SJCRH30 (cell line): Measurements from ENCODE around the gene DENND6B. TPM values are rescaled to one million over a fixed set of nuclear protein-coding genes. Genes with fewer than 3 reads are reported as not detected.
"Not testable (repeated sequence)": the region's sequence is repeated elsewhere in the genome, so short reads cannot be mapped to it uniquely, and the experiment has no call there.

Experiments used
- DNase-seq, 2 experiments: peaks; one replicate each; pipeline ENCODE4 v3.0.0-alpha.2; 2015 to 2020
- H3K27ac ChIP-seq: fragments of 250-450 bp; sonication (Bioruptor Pico); 2 replicates; pipeline ENCODE4 v1.5.1; 2020; ENCODE audit warnings: mild to moderate bottlenecking, moderate library complexity
- H3K27me3 ChIP-seq: fragments of 250-450 bp; sonication (Bioruptor Pico); 2 replicates; pipeline ENCODE4 v1.5.1; 2020; ENCODE audit warnings: mild to moderate bottlenecking, moderate library complexity
- H3K36me3 ChIP-seq: fragments of 250-450 bp; sonication (Bioruptor Pico); 2 replicates; pipeline ENCODE4 v1.5.1; 2020; ENCODE audit warnings: mild to moderate bottlenecking, moderate library complexity
- H3K4me1 ChIP-seq: fragments of 250-450 bp; sonication (Bioruptor Pico); 2 replicates; pipeline ENCODE4 v1.5.1; 2020; ENCODE audit warnings: mild to moderate bottlenecking, moderate library complexity
- H3K4me3 ChIP-seq: fragments of 250-450 bp; sonication (Bioruptor Pico); 2 replicates; pipeline ENCODE4 v1.5.1; 2020; ENCODE audit warnings: mild to moderate bottlenecking, moderate library complexity
- H3K9me3 ChIP-seq: fragments of 250-450 bp; sonication (Bioruptor Pico); replicated peaks from 2 replicates; pipeline ENCODE4 v1.5.1; 2020; ENCODE audit warnings: mild to moderate bottlenecking, moderate library complexity
- total RNA-seq: library from RNA; depleted of rRNA; stranded (reverse); fragments of >200 nt; shearing (Covaris generic); gene quantifications from 2 replicates; pipeline ENCODE4 v1.2.3, GENCODE V29; 2014

Gene DENND6B
- total RNA-seq, 1 experiment from 2014 or later, result 0.18 TPM

- no peaks in the 10 kb centered on the region for H3K36me3 ChIP-seq
- peaks cover 9% of the 10 kb centered on the region for H3K27me3 ChIP-seq
- peak in 1 of 2 experiments; percentile 11 for DNase-seq
- no peak overlapping the region for H3K4me3 ChIP-seq
- peaks cover 4% of the 10 kb centered on the region; the same call in 1 of the 2 replicates for H3K4me1 ChIP-seq
- no peak overlapping the region for H3K27ac ChIP-seq
- H3K9me3 ChIP-seq, result no peaks in the 10 kb centered on the region
Observed at GRCh38 chr22:50325444-50326224, 1.2 kb downstream of the DENND6B start.

- no peaks in the 10 kb centered on the region for H3K9me3 ChIP-seq
- no peak overlapping the region for H3K27ac ChIP-seq
- H3K4me3 ChIP-seq, result no peak overlapping the region
- H3K4me1 ChIP-seq, result peaks cover 4% of the 10 kb centered on the region; the same call in 1 of the 2 replicates
- H3K36me3 ChIP-seq, result no peaks in the 10 kb centered on the region
- H3K27me3 ChIP-seq, result peaks cover 9% of the 10 kb centered on the region
- DNase-seq, result no peak
Observed at GRCh38 chr22:50323900-50324299, 2.9 kb downstream of the DENND6B start.

- H3K4me3 ChIP-seq, H3K4me1 ChIP-seq, H3K27ac ChIP-seq, DNase-seq, H3K36me3 ChIP-seq, H3K9me3 ChIP-seq, H3K27me3 ChIP-seq: not testable (repeated sequence)
Observed at GRCh38 chr22:50322382-50323104, 4.3 kb downstream of the DENND6B start.

GRCh38 chr22:50320671-50321325 is 6.0 kb downstream of the DENND6B start:
- no peak for DNase-seq
- Histone ChIP-seq H3K27ac (no peak overlapping the region), H3K36me3 (no peaks in the 10 kb centered on the region), H3K4me1 (no peaks in the 10 kb centered on the region; the same call in 1 of the 2 replicates), H3K9me3 (no peaks in the 10 kb centered on the region), H3K27me3 (peaks cover 12% of the 10 kb centered on the region), H3K4me3 (no peak overlapping the region)

- Histone ChIP-seq H3K4me3 (no peak overlapping the region), H3K27me3 (peaks cover 15% of the 10 kb centered on the region), H3K27ac (no peak overlapping the region), H3K36me3 (no peaks in the 10 kb centered on the region), H3K9me3 (no peaks in the 10 kb centered on the region), H3K4me1 (no peaks in the 10 kb centered on the region)
- no peak for DNase-seq
Observed at GRCh38 chr22:50320116-50320515, 6.7 kb downstream of the DENND6B start.

- H3K9me3 ChIP-seq, result no peaks in the 10 kb centered on the region
- no peaks in the 10 kb centered on the region for H3K36me3 ChIP-seq
- peaks cover 21% of the 10 kb centered on the region for H3K27me3 ChIP-seq
- H3K27ac ChIP-seq, result no peak overlapping the region
- H3K4me1 ChIP-seq, result peaks cover under 1% of the 10 kb centered on the region; the same call in 1 of the 2 replicates
- DNase-seq, result no peak
- no peak overlapping the region for H3K4me3 ChIP-seq
Observed at GRCh38 chr22:50319503-50319951, 7.3 kb downstream of the DENND6B start.

GRCh38 chr22:50318698-50319411 is 8.0 kb downstream of the DENND6B start:
- H3K9me3 ChIP-seq, result no peaks in the 10 kb centered on the region
- H3K4me3 ChIP-seq, result no peak overlapping the region
- H3K36me3 ChIP-seq, result no peaks in the 10 kb centered on the region
- peak in 1 of 2 experiments; percentile 9 for DNase-seq
- H3K4me1 ChIP-seq, result peaks cover 7% of the 10 kb centered on the region; the same call in 1 of the 2 replicates
- no peak overlapping the region for H3K27ac ChIP-seq
- H3K27me3 ChIP-seq, result peaks cover 27% of the 10 kb centered on the region

- peaks cover 7% of the 10 kb centered on the region; the same call in 1 of the 2 replicates for H3K4me1 ChIP-seq
Observed at GRCh38 chr22:50318356-50318697, 8.5 kb downstream of the DENND6B start.

GRCh38 chr22:50317674-50318073 is 9.1 kb downstream of the DENND6B start:
- Histone ChIP-seq H3K27ac (no peak overlapping the region), H3K4me1 (peaks cover 7% of the 10 kb centered on the region; the same call in 1 of the 2 replicates), H3K9me3 (no peaks in the 10 kb centered on the region), H3K27me3 (peaks cover 30% of the 10 kb centered on the region), H3K36me3 (no peaks in the 10 kb centered on the region), H3K4me3 (no peak overlapping the region)
- no peak for DNase-seq

More at GRCh38 chr22:50318356-50318697, 8.5 kb downstream of the DENND6B start:
- H3K36me3 ChIP-seq, result no peaks in the 10 kb centered on the region
- peak; percentile 25 to 49 for DNase-seq
- peaks cover 30% of the 10 kb centered on the region for H3K27me3 ChIP-seq
- H3K4me3 ChIP-seq, result no peak overlapping the region
- no peaks in the 10 kb centered on the region for H3K9me3 ChIP-seq
- no peak overlapping the region for H3K27ac ChIP-seq

GRCh38 chr22:50317178-50317577 is 9.6 kb downstream of the DENND6B start:
- Histone ChIP-seq H3K27ac (no peak overlapping the region), H3K4me3 (no peak overlapping the region), H3K4me1 (peaks cover 7% of the 10 kb centered on the region; the same call in 1 of the 2 replicates), H3K36me3 (no peaks in the 10 kb centered on the region), H3K27me3 (peaks cover 30% of the 10 kb centered on the region), H3K9me3 (no peaks in the 10 kb centered on the region)
- DNase-seq, result peak in 1 of 2 experiments; percentile 13

- Histone ChIP-seq H3K36me3 (no peaks in the 10 kb centered on the region), H3K27ac (no peak overlapping the region), H3K4me1 (peaks cover 7% of the 10 kb centered on the region; the same call in 1 of the 2 replicates), H3K4me3 (no peak overlapping the region), H3K9me3 (no peaks in the 10 kb centered on the region), H3K27me3 (peaks cover 34% of the 10 kb centered on the region)
- DNase-seq, result peak in 1 of 2 experiments; percentile 9
Observed at GRCh38 chr22:50316114-50317065, 10.4 kb downstream of the DENND6B start.

- H3K9me3 ChIP-seq, result no peaks in the 10 kb centered on the region
- peak in 1 of 2 experiments; percentile 17 for DNase-seq
- no peaks in the 10 kb centered on the region for H3K36me3 ChIP-seq
- H3K27ac ChIP-seq, result no peak overlapping the region
- H3K4me1 ChIP-seq, result peaks cover 7% of the 10 kb centered on the region; the same call in 1 of the 2 replicates
- H3K4me3 ChIP-seq, result no peak overlapping the region
- H3K27me3 ChIP-seq, result peaks cover 34% of the 10 kb centered on the region
Observed at GRCh38 chr22:50315289-50316113, 11.3 kb downstream of the DENND6B start.
